A673 (cell line): ENCODE data around the gene ZSCAN32.

Experiments used
- EZH2 ChIP-seq: fragments of 200-600 bp; sonication (generic); IDR thresholded peaks from 2 replicates; pipeline ENCODE4 v1.6.1; 2017; ENCODE audit warnings: borderline replicate concordance, low read depth, mild to moderate bottlenecking, mixed read lengths, antibody characterized with exemption, low read length; ENCODE audit not compliant: poor library complexity, severe bottlenecking
- TF ChIP-seq, protein P1 (sequence below): fragments of 300-800, 200-600 bp; sonication (generic); conservative IDR thresholded peaks from 2 replicates; pipeline ENCODE4 v1.5.1; 2017; ENCODE audit warnings: low read depth, mild to moderate bottlenecking, antibody characterized with exemption, low read length, moderate library complexity, mixed read lengths

DNA sequence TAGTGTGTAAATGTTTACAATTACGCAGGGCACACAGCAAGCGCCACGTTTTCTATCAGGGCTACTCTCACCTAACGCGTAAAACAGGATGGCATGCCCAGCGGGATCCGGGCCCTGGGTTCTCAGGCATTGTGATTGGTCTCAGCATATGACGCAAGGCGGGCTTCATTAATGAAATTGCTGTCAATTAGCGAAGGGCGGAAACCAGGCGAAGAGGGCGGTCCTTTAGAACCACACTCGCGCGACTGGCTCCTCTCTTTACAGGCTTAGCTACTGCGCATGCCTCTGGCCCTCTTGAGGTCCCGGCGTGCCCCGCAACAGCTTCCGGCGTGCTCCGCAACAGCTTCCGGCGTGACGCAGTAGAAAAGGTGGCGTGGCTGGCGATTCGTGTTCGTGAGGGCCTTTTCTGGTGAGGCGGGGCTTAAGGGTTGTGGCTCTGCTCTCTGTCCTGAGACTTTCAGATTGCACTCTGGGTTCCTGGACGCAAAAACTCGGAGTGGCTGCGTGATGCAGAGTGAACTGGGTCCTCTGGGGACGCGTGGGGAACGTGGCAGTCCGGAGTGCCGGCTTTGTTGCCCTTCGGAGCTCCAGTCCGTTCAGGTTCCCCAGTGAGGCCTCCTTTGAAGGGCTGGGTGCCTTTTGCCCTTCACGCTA lies 35.9 kb downstream of the ZSCAN32 start:
- no peak for TF ChIP-seq EZH2
- TF ChIP-seq, protein P1, sequence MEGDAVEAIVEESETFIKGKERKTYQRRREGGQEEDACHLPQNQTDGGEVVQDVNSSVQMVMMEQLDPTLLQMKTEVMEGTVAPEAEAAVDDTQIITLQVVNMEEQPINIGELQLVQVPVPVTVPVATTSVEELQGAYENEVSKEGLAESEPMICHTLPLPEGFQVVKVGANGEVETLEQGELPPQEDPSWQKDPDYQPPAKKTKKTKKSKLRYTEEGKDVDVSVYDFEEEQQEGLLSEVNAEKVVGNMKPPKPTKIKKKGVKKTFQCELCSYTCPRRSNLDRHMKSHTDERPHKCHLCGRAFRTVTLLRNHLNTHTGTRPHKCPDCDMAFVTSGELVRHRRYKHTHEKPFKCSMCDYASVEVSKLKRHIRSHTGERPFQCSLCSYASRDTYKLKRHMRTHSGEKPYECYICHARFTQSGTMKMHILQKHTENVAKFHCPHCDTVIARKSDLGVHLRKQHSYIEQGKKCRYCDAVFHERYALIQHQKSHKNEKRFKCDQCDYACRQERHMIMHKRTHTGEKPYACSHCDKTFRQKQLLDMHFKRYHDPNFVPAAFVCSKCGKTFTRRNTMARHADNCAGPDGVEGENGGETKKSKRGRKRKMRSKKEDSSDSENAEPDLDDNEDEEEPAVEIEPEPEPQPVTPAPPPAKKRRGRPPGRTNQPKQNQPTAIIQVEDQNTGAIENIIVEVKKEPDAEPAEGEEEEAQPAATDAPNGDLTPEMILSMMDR: no peak
